ENCODE data around the gene PSMD12.
"Not testable (repeated sequence)": the region's sequence is repeated elsewhere in the genome, so short reads cannot be mapped to it uniquely, and the experiment has no call there.

Gene PSMD12

GRCh38 chr17:67412032-67412431 is 45.7 kb upstream of the PSMD12 start:
- no peak overlapping the region for H3K4me3 ChIP-seq (ENCODE audit: low read depth, low read length)
- no peak for TF ChIP-seq CTCF (conservative IDR thresholded peaks at IDR 0.05; ENCODE audit: low read depth, low read length)
- DNase-seq (ENCODE audit: low read depth) = no peak

GRCh38 chr17:67411397-67411796 is 45.0 kb upstream of the PSMD12 start:
- no peak for DNase-seq (ENCODE audit: low read depth)
- TF ChIP-seq CTCF (conservative IDR thresholded peaks at IDR 0.05; ENCODE audit: low read depth, low read length) = no peak
- H3K4me3 ChIP-seq (ENCODE audit: low read depth, low read length) = no peak overlapping the region

- DNase-seq (ENCODE audit: low read depth); H3K4me3 ChIP-seq (ENCODE audit: low read depth, low read length): not testable (repeated sequence)
Observed at GRCh38 chr17:67408455-67408830, 42.1 kb upstream of the PSMD12 start.

GRCh38 chr17:67403483-67403882 is 37.1 kb upstream of the PSMD12 start:
- DNase-seq (ENCODE audit: low read depth) = no peak
- no peak for TF ChIP-seq CTCF (conservative IDR thresholded peaks at IDR 0.05; ENCODE audit: low read depth, low read length)
- no peak overlapping the region for H3K4me3 ChIP-seq (ENCODE audit: low read depth, low read length)

GRCh38 chr17:67403065-67403464 is 36.7 kb upstream of the PSMD12 start:
- H3K4me3 ChIP-seq (ENCODE audit: low read depth, low read length) = no peak overlapping the region
- no peak for DNase-seq (ENCODE audit: low read depth)
- no peak for TF ChIP-seq CTCF (conservative IDR thresholded peaks at IDR 0.05; ENCODE audit: low read depth, low read length)

GRCh38 chr17:67401598-67402504 is 35.5 kb upstream of the PSMD12 start:
- H3K4me3 ChIP-seq (ENCODE audit: low read depth, low read length) = no peak overlapping the region
- no peak for DNase-seq (ENCODE audit: low read depth)
- no peak for TF ChIP-seq CTCF (conservative IDR thresholded peaks at IDR 0.05; ENCODE audit: low read depth, low read length)

- no peak for TF ChIP-seq CTCF (conservative IDR thresholded peaks at IDR 0.05; ENCODE audit: low read depth, low read length)
- no peak for DNase-seq (ENCODE audit: low read depth)
- no peak overlapping the region for H3K4me3 ChIP-seq (ENCODE audit: low read depth, low read length)
Observed at GRCh38 chr17:67401106-67401505, 34.7 kb upstream of the PSMD12 start.
